ENCODE data around the gene ATP8A2.

Gene ATP8A2

DNA sequence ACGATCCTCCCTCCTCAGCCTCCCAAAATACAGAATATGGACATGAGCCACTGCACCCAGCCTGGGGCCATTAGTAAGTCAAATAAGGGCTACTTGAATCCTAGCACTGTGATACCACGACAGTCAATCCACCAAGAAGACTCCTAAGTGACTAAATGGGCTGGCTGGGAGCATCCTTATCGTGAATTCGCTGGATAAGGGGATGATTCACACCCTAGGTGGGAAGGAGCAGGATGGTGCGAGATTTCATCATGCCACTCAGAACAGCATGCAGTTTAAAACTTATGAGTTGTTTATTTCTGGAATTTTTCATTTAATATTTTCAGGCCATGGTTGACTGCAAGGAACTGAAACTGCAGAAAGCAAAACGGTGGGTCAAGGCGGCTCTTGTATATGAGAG lies 30.2 kb downstream of the ATP8A2 start:
- H3K4me2 ChIP-seq, result no peak overlapping the region
- no peaks in the 10 kb centered on the region for H3K27me3 ChIP-seq
- H3K9ac ChIP-seq, result no peak overlapping the region
- H3K36me3 ChIP-seq, result no peaks in the 10 kb centered on the region
- peaks cover 0 to 14% (median 0%) of the 10 kb centered on the region in 11 experiments; a peak in 4 of 22 replicates for H3K9me3 ChIP-seq (replicated peaks in 1 of 11)
- H3K4me1 ChIP-seq, result peaks cover 0 to 10% (median 2%) of the 10 kb centered on the region in 10 experiments; a peak in 6 of 20 replicates
- no peak overlapping the region for H3K4me3 ChIP-seq
- no peaks in the 10 kb centered on the region for H4K20me1 ChIP-seq
- no peak for TF ChIP-seq Cebpa-rat (IDR thresholded peaks at IDR 0.05)
- H3K27ac ChIP-seq, result no peak overlapping the region

DNA sequence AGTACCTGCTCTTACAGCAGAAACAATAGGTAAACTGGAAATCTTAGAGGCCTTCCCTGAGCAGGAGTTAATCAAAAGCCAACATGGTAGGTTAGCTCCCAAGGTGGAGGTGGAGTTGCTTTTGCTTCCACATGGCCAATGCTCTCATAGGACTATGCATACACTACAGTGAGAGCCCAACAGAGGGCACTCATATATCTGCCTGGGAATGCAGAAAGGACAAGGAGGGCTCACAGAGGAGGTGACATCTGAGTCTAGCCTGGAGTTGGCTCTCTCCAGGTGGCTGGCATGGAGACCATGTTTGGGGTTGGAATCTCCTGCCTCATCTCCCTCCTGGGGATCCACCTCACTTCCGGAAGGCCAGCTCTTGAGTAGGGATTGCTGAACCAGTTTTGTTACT lies 34.6 kb downstream of the ATP8A2 start:
- 0 out of 20 replicates have a peak, but pooled peaks cover 0 to under 1% (median 0%) of the 10 kb centered on the region in 10 experiments for H3K4me1 ChIP-seq

GRCh38 chr13:25409938-25410337 lies 38.2 kb downstream of the ATP8A2 start:
- Histone ChIP-seq H3K9ac (no peak overlapping the region), H3K36me3 (no peaks in the 10 kb centered on the region), H3K4me1 (peaks cover 0 to 2% (median under 1%) of the 10 kb centered on the region in 10 experiments; a peak in 5 of 20 replicates), H3K9me3 (replicated peaks in 1 of 11) (peaks cover 21 to 37% (median 26%) of the 10 kb centered on the region in 11 experiments), H3K27me3 (no peaks in the 10 kb centered on the region), H4K20me1 (no peaks in the 10 kb centered on the region), H3K4me3 (no peak overlapping the region), H3K4me2 (no peak overlapping the region), H3K27ac (no peak overlapping the region)
- no peak for TF ChIP-seq Cebpa-rat (IDR thresholded peaks at IDR 0.05)

More for the DNA sequence above, 34.6 kb downstream of the ATP8A2 start:
- TF ChIP-seq Cebpa-rat (IDR thresholded peaks at IDR 0.05), result no peak
- H3K36me3 ChIP-seq, result no peaks in the 10 kb centered on the region
- H3K4me3 ChIP-seq, result no peak overlapping the region
- no peaks in the 10 kb centered on the region for H4K20me1 ChIP-seq
- H3K9me3 ChIP-seq (replicated peaks in 1 of 11), result peaks cover 12 to 16% (median 14%) of the 10 kb centered on the region in 11 experiments
- no peak overlapping the region for H3K9ac ChIP-seq
- H3K4me2 ChIP-seq, result no peak overlapping the region
- no peaks in the 10 kb centered on the region for H3K27me3 ChIP-seq
- H3K27ac ChIP-seq, result no peak overlapping the region

DNA sequence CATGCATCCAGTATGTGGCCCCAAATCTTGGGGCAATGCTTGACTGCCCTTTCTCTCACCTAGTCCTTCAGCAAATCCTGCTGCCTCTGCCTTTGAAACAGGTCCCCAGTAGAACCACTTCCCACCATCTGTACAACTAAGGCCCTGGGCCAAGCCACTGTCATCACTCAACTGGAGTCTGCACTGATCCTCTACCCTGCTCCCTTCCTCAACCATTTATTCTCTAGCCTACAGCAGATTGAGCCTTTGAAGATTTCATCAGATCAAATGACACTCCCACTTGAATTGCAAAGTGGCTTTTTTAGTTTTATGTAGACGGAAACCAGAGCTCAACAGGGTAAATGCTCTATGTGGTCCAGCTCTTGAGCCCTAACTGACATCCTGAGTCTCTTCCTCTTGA lies 43.5 kb downstream of the ATP8A2 start:
- Histone ChIP-seq H3K36me3 (no peaks in the 10 kb centered on the region), H3K9me3 (replicated peaks in 1 of 11) (peaks cover 17 to 34% (median 25%) of the 10 kb centered on the region in 11 experiments), H3K27ac (peak overlapping the region in 1 of 11 experiments; percentile 4; a peak in 1 of 22 replicates), H3K4me1 (peaks cover 0 to 15% (median 10%) of the 10 kb centered on the region in 10 experiments; a peak in 13 of 20 replicates), H4K20me1 (no peaks in the 10 kb centered on the region), H3K4me2 (peak overlapping the region in 7 of 11 experiments; percentile 12 to 41 (median 28); a peak in 7 of 22 replicates), H3K27me3 (no peaks in the 10 kb centered on the region), H3K4me3 (no peak overlapping the region), H3K9ac (no peak overlapping the region)
- TF ChIP-seq Cebpa-rat (IDR thresholded peaks at IDR 0.05), result no peak

DNA sequence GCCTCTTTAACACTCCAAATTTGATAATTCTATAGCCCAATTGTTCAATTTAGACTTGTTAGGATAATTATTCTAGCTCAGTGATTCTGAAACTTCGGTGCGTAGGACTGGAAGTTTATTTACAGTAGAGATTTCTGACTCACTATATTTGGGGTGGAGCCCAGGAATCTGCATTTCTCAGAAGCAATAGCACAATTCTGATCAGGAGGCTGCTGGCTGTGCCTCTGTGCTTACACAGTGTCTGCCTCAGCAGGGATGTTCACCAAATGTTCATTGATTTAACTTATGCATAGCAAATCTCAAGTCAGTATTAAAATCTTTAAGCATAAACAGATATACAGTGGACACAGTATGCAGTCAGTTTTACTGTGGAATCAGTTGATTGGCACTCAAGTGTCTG lies 45.8 kb downstream of the ATP8A2 start:
- H3K4me2 ChIP-seq, result no peak overlapping the region
- H3K9me3 ChIP-seq (replicated peaks in 1 of 11), result peaks cover 0 to 11% (median 2%) of the 10 kb centered on the region in 11 experiments; a peak in 9 of 22 replicates
- H4K20me1 ChIP-seq, result no peaks in the 10 kb centered on the region
- no peak for TF ChIP-seq Cebpa-rat (IDR thresholded peaks at IDR 0.05)
- H3K36me3 ChIP-seq, result no peaks in the 10 kb centered on the region
- no peak overlapping the region for H3K4me3 ChIP-seq
- no peak overlapping the region for H3K27ac ChIP-seq
- H3K4me1 ChIP-seq, result peaks cover 0 to 15% (median 10%) of the 10 kb centered on the region in 10 experiments; a peak in 13 of 20 replicates
- no peak overlapping the region for H3K9ac ChIP-seq
- H3K27me3 ChIP-seq, result no peaks in the 10 kb centered on the region

GRCh38 chr13:25420161-25420560 lies 48.4 kb downstream of the ATP8A2 start:
- no peak for TF ChIP-seq Cebpa-rat (IDR thresholded peaks at IDR 0.05)
- Histone ChIP-seq H3K27ac (no peak overlapping the region), H3K9me3 (replicated peaks in 1 of 11) (no peaks in the 10 kb centered on the region; a peak in 1 of 22 replicates), H3K4me2 (peak overlapping the region in 2 of 11 experiments; percentile 41 to 54; a peak in 1 of 22 replicates), H3K27me3 (no peaks in the 10 kb centered on the region), H3K4me3 (no peak overlapping the region), H3K9ac (no peak overlapping the region), H3K36me3 (no peaks in the 10 kb centered on the region), H4K20me1 (no peaks in the 10 kb centered on the region), H3K4me1 (peaks cover 0 to 15% (median 7%) of the 10 kb centered on the region in 10 experiments; a peak in 13 of 20 replicates)

- no peaks in the 10 kb centered on the region for H3K27me3 ChIP-seq
- TF ChIP-seq Cebpa-rat (IDR thresholded peaks at IDR 0.05), result no peak
- H4K20me1 ChIP-seq, result no peaks in the 10 kb centered on the region
- peaks cover 0 to 15% (median 0%) of the 10 kb centered on the region in 10 experiments; a peak in 5 of 20 replicates for H3K4me1 ChIP-seq
- H3K4me2 ChIP-seq, result no peak overlapping the region
- H3K9me3 ChIP-seq (replicated peaks in 1 of 11), result peaks cover 5 to 10% (median 9%) of the 10 kb centered on the region in 11 experiments; a peak in 20 of 22 replicates
- no peak overlapping the region for H3K27ac ChIP-seq
- no peak overlapping the region for H3K4me3 ChIP-seq
- no peaks in the 10 kb centered on the region for H3K36me3 ChIP-seq
- no peak overlapping the region for H3K9ac ChIP-seq
Observed at GRCh38 chr13:25421612-25422011, 49.8 kb downstream of the ATP8A2 start.

- TF ChIP-seq Cebpa-rat (IDR thresholded peaks at IDR 0.05), result no peak
Observed at GRCh38 chr13:25422153-25422552, 50.4 kb downstream of the ATP8A2 start.

GRCh38 chr13:25423831-25424230 lies 52.1 kb downstream of the ATP8A2 start:
- no peaks in the 10 kb centered on the region for H4K20me1 ChIP-seq
- no peak overlapping the region for H3K9ac ChIP-seq

More at GRCh38 chr13:25422153-25422552, 50.4 kb downstream of the ATP8A2 start:
- Histone ChIP-seq H3K27ac (no peak overlapping the region), H3K4me1 (peaks cover 0 to 15% (median 0%) of the 10 kb centered on the region in 10 experiments; a peak in 5 of 20 replicates), H3K9ac (no peak overlapping the region), H3K36me3 (no peaks in the 10 kb centered on the region), H3K4me3 (no peak overlapping the region), H4K20me1 (no peaks in the 10 kb centered on the region), H3K27me3 (no peaks in the 10 kb centered on the region), H3K9me3 (replicated peaks in 1 of 11) (peaks cover 11 to 16% (median 14%) of the 10 kb centered on the region in 11 experiments), H3K4me2 (no peak overlapping the region)

GRCh38 chr13:25429466-25429865 lies 57.7 kb downstream of the ATP8A2 start:
- peaks cover 18 to 23% (median 22%) of the 10 kb centered on the region in 11 experiments for H3K9me3 ChIP-seq (replicated peaks in 1 of 11)
- no peaks in the 10 kb centered on the region for H3K36me3 ChIP-seq
- no peaks in the 10 kb centered on the region for H3K27me3 ChIP-seq
- H3K9ac ChIP-seq, result no peak overlapping the region
- H3K4me1 ChIP-seq, result peaks cover 0 to 6% (median 0%) of the 10 kb centered on the region in 10 experiments; a peak in 4 of 20 replicates
- no peak overlapping the region for H3K27ac ChIP-seq
- no peak overlapping the region for H3K4me2 ChIP-seq
- H3K4me3 ChIP-seq, result no peak overlapping the region
- H4K20me1 ChIP-seq, result no peaks in the 10 kb centered on the region
- TF ChIP-seq Cebpa-rat (IDR thresholded peaks at IDR 0.05), result no peak

More at GRCh38 chr13:25423831-25424230, 52.1 kb downstream of the ATP8A2 start:
- no peak for TF ChIP-seq Cebpa-rat (IDR thresholded peaks at IDR 0.05)
- Histone ChIP-seq H3K9me3 (replicated peaks in 1 of 11) (peaks cover 18 to 23% (median 22%) of the 10 kb centered on the region in 11 experiments), H3K36me3 (no peaks in the 10 kb centered on the region), H3K27ac (no peak overlapping the region), H3K4me3 (no peak overlapping the region), H3K27me3 (no peaks in the 10 kb centered on the region), H3K4me1 (peaks cover 0 to 13% (median 0%) of the 10 kb centered on the region in 10 experiments; a peak in 5 of 20 replicates), H3K4me2 (no peak overlapping the region)
